Transverse colon (tissue), 3 donors: ENCODE measurements around the gene DDR2.
"Not testable (repeated sequence)": the region's sequence is repeated elsewhere in the genome, so short reads cannot be mapped to it uniquely, and the experiment has no call there.

ENCODE experiments used
- POLR2A ChIP-seq: fragments of 450-650 bp; IDR thresholded peaks from one replicate; pipeline ENCODE4 v1.6.1; 2016; ENCODE audit warnings: antibody characterized with exemption, mild to moderate bottlenecking, moderate library complexity
- TF ChIP-seq, protein P1 (sequence below), 5 experiments: fragments of 200-600 bp in 3 of 5; fragments of 450-650 bp in 2 of 5; sonication (generic) in 3 of 5; IDR thresholded peaks; 1 replicate in 2 of 5; 2 replicates in 3 of 5; pipeline ENCODE4 v1.5.1; 2016 to 2017; ENCODE audit warnings: antibody characterized with exemption in 5 of 5, inconsistent platforms in 3 of 5, mild to moderate bottlenecking in 2 of 5, moderate library complexity in 1 of 5

GRCh38 chr1:162818136-162818535, 185.9 kb downstream of the DDR2 start:
- TF ChIP-seq, protein P1, sequence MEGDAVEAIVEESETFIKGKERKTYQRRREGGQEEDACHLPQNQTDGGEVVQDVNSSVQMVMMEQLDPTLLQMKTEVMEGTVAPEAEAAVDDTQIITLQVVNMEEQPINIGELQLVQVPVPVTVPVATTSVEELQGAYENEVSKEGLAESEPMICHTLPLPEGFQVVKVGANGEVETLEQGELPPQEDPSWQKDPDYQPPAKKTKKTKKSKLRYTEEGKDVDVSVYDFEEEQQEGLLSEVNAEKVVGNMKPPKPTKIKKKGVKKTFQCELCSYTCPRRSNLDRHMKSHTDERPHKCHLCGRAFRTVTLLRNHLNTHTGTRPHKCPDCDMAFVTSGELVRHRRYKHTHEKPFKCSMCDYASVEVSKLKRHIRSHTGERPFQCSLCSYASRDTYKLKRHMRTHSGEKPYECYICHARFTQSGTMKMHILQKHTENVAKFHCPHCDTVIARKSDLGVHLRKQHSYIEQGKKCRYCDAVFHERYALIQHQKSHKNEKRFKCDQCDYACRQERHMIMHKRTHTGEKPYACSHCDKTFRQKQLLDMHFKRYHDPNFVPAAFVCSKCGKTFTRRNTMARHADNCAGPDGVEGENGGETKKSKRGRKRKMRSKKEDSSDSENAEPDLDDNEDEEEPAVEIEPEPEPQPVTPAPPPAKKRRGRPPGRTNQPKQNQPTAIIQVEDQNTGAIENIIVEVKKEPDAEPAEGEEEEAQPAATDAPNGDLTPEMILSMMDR (IDR thresholded peaks at IDR 0.05) = not testable (repeated sequence)
- not testable (repeated sequence) for TF ChIP-seq POLR2A
